Stimulated activated CD8-positive, alpha-beta memory T cell treated with anti-CD3 and anti-CD28 coated beads, Interleukin-2, amount 100 ng/mL, for 48 hours (primary cell): ENCODE data around the gene LYZL6.
A peak's percentile ranks its signal among the peaks of the same experiment; 100 is the strongest.
"Not testable (repeated sequence)": the region's sequence is repeated elsewhere in the genome, so short reads cannot be mapped to it uniquely, and the experiment has no call there.

Experiments
- DNase-seq, 2 donors: peaks; one replicate each; pipeline ENCODE4 v3.0.0-alpha.2; 2020; ENCODE audit warnings: low read depth in 2 of 2

LYZL6 gene

GRCh38 chr17:35947156-35947585 lies 3.7 kb upstream of the LYZL6 start:
- DNase-seq, result peak; percentile 24 to 26

GRCh38 chr17:35944151-35944550 lies 638 bp upstream of the LYZL6 start:
- DNase-seq, result no peak

- DNase-seq, result no peak
Observed at GRCh38 chr17:35942588-35943186, 826 bp downstream of the LYZL6 start.

DNA sequence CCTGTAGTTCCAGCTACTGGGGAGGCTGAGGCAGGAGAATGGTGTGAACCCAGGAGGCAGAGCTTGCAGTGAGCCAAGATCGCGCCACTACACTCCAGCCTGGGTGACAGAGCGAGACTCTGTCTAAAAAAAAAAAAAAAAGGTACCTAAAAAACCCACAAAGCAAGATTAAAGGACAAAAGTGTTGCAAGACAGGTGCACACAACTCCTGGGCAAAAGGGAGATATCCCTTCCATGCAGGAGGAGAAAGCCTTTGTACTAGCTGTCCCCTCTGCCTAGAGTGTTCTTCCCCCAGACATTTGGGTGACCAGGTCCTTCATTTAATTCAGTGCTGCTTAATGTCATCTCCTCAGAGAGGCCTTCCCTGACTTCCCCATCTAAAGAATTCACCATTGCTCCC lies 5.0 kb downstream of the LYZL6 start:
- DNase-seq, result not testable (repeated sequence)

- DNase-seq, result no peak
Observed at GRCh38 chr17:35936063-35936462, 7.5 kb downstream of the LYZL6 start.

- DNase-seq, result no peak
Observed at GRCh38 chr17:35934760-35935159, 8.8 kb downstream of the LYZL6 start.

DNA sequence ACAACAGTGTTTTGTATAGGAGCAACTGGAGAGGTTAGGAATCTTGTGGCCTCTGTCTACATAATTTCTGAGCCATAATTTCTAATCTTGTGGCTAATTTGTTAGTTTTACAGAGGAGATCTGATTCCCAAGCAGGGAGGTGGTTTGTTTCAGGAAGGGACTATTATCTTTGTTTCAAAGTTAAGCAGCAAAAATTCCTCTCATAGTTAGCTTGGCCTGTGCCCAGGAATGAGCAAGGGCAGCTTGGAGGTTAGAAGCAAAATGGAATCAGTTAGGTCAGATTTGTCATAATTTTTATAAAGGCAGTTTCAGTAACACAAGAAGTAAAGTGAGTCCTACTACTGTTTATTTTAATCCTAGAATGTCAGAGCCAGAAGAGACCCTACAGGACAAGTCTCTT lies 10.9 kb downstream of the LYZL6 start:
- DNase-seq, result no peak

DNA sequence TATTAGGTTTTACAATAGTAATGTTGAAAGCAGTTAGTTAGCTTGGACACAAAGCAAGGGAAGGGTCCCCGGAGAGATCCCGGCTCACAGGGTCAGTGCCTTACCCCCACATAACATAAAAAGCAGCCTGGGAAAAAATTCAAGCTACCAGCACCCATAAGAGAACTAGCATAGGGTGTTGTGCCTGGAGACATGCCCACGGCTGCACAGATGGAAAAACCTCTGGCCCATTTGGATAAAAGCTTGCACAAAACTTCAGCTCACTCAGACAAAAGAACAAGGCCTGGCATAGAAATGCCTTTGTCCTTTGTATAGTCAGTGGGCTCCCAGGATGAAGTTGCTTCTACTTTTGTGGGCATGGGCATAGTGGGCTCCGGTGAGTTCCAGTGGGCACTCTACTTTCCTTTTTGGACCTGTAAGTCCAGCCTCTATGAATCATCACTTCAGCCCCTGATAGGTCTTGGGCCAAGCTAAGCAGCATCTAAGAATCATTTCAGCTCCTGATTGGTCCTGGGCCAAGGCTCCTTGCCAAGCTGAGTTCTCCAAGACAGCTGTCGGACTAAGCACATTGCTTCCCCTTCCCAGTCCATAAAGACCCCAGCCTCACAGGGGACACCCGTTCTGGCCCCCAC lies 11.6 kb downstream of the LYZL6 start:
- no peak for DNase-seq

DNA sequence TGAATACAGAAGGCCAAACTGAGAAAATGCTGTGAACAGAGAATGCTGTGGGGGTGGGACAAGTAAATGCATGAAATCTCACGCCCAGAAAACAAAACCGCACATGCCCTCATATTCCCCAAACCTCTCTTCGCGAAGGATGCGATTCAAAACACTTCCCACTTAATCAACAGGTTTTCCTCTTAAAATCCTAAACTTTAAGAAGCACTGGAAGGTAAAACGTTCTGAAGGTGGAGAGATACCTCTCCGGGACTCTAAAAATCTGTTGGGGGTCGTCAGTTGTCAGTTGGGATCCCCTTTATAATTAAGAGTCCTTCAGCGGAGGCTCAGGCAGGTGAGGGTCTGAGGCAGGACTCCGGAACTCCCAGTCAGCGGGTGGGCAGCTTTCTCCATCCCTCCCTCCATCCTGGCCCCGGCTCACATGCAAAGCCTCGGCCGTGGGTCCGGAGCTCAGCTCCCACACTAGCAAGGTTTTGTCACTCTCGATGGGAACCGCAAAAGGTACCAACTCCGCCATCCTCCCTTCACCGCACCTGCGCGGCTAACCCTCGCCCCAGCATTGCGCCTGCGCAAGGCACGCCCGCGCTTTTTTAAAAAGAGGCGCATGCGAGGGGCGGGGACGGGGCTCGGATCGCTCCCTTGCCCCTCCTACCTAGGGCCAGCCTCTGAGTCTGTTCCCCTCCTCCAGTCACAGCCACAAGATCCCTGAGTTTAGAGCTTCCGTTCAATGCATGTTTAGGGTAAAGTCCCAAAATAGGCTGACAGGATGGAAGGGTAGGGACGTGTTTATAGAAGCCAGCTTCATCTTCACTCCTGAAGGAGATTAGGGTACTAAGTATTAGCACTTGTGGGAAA lies 13.1 kb downstream of the LYZL6 start, which contains the start of gene RDM1:
RDM1 (minus strand) TSS at position 563 of the 855 bp plus-strand sequence; CDS start at position 517, 46 bp downstream.
- DNase-seq, result peak; percentile 85 to 86

DNA sequence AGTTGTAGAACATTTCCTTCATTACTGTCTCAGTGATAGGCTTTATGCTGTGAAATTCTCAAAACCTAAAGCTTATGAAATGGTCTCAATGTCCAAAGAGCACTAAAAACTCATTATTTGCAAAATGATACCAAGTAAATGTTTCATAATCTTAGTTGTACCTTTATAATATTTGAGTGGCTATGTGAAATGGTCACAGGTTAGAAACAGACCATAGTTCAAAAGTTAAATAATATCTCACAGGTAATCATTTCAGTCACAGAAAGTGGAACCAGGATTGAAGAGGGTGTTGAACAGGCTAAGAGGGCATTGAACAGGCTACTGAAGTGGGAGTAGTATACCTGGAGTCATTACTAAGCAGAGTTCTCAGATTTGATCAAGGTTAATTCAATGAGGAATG lies 15.8 kb downstream of the LYZL6 start:
- DNase-seq, result no peak

- DNase-seq, result no peak
Observed at GRCh38 chr17:35923609-35924114, 19.9 kb downstream of the LYZL6 start.

GRCh38 chr17:35920229-35920628 lies 23.3 kb downstream of the LYZL6 start:
- DNase-seq, result no peak

- no peak for DNase-seq
Observed at GRCh38 chr17:35918665-35919064, 24.8 kb downstream of the LYZL6 start.

GRCh38 chr17:35917519-35918213 lies 25.8 kb downstream of the LYZL6 start:
- DNase-seq, result no peak

DNA sequence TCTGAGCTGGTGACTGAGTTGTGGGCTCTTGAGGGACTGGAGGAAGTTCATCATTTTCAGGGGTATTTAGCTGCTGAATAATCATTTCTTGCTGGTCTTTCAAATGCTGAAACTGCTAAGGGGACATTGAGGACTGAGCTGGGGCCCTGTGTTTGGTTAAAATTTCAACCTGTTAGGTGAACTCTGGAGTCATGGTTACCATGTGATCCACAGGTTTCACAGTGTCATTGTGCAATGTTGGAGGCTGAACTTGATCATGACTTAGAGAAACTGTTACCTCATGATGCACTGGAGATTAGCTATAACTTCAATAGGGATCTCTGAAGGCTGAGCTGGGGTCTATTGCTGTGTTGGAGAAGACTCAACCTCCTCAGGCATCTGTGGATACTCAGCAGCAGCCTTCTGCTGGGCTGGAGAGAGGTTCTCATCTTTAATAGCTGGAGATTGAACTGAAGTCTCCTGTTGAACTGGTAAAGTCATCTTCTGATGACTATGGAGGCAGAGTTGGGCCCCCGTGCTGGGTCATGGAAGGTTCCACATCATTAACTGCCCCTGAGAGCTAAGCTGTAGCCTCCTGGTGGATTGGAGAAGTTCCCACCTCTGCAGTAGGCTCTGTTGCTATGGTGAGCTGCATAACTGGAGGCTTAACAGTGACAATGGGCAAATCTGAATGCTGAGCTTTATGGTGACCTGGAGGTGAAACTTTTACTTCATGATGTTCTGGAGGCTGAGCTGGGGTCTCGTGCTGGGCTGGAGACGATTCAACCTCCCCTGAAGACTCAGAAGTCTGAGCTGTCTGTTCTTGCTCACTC lies 28.2 kb downstream of the LYZL6 start:
- no peak for DNase-seq

DNA sequence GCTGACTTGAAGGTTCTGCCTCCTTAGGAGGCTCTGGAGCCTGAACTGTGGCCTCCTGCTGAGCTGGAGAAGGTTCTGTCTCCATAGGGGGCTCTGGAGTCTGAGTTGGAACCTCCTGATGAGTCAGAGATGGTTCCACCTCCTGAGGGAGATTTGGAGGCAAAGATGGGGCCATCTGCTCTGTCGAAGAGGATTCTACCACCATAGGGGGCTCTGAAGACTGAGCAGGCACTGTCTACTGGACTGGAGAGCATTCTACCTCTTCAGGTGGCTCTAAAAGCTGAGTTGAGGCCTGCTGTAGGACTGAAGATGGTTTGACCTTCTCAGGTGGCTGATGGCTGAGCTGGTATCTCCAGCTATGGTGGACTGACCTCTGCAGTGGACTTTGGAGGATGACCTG lies 29.2 kb downstream of the LYZL6 start:
- no peak for DNase-seq

DNA sequence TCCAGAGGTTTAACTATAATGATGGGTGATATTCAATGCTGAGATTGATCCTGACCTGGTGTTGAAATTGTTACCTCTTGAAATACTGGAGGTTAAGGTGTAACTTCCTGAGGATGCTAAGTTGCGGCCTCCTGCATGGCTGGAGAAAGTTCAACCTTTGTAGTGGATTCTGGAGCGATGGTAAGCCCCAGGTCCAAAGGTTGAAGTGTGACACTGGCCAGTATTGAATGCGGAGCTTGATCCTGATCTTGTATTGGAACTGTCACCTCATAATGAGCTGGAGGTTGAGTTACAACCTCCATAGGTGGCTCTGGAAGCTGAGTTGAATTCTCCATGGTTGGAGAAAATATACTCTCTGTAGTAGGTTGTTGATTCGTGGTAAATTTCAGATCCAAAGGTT lies 29.9 kb downstream of the LYZL6 start:
- DNase-seq, result no peak

GRCh38 chr17:35912942-35913341 lies 30.6 kb downstream of the LYZL6 start:
- no peak for DNase-seq

GRCh38 chr17:35912339-35912912 lies 31.1 kb downstream of the LYZL6 start:
- DNase-seq, result no peak

GRCh38 chr17:35909408-35909807 lies 34.1 kb downstream of the LYZL6 start:
- no peak for DNase-seq

GRCh38 chr17:35907691-35908090 lies 35.8 kb downstream of the LYZL6 start:
- no peak for DNase-seq
